Measurements from ENCODE around the gene OPCML.

OPCML gene

GRCh38 chr11:132639986-132640385 lies 892.3 kb downstream of the OPCML start:
- no peak for DNase-seq

DNA sequence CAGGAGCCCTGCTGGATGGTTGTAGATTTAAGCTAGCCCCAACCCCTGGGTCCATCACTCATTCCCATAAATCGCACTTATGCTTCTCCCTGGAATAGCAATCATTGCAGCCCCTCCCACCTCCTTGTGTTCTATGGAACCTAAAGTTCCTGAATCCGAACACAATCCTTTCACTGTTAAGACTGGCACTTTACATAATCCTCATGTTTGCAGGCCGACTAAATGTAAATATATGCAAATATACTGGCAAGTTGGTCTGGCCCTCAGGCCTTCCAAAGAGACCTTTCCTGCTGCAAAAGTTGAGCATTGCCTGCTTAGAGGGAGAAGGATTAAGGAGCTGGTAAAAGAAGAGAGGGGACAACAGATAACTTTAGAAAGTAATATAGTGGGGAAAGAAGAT lies 892.9 kb downstream of the OPCML start:
- no peak for DNase-seq

DNA sequence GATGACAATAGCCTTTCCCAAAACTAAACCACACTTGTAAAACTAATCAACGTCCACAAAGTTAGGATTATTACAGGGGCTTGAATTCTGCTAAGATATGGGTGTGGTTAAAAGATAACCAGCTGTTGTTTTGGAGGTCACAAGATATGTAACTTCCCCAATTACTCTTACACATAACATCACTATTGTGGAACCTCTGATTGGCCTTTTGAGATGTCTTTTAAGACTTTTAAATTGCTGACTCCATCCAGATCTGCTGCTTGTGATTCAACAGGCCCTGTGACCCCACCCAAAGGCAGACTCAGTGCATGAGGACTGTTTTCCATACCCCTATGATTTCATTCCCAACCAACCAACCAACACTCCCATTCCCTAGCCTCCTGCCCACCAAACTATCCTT lies 893.9 kb downstream of the OPCML start:
- DNase-seq = no peak

- no peak for DNase-seq
Measured at GRCh38 chr11:132636523-132636922, 895.8 kb downstream of the OPCML start.

GRCh38 chr11:132632641-132633124 lies 899.6 kb downstream of the OPCML start:
- DNase-seq = no peak

DNA sequence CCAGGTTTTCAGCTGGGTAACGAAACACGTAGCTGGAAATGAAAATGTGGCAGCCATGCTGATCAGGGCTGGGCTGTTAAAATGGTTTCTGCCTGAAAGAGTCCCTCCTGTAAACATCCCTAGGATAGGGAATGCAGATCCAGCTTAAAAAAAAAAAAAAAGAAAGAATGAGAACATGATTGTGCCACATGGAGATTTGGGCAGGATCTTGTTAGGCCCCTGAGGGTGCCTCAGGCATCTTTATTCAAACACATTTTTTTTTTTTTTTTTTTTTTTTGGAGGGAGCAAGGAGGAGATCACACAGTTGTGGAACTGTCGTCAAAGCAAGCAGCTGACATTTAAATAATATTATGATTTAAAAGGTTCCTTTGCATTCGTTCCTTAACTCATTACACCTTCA lies 900.3 kb downstream of the OPCML start:
- DNase-seq = no peak

DNA sequence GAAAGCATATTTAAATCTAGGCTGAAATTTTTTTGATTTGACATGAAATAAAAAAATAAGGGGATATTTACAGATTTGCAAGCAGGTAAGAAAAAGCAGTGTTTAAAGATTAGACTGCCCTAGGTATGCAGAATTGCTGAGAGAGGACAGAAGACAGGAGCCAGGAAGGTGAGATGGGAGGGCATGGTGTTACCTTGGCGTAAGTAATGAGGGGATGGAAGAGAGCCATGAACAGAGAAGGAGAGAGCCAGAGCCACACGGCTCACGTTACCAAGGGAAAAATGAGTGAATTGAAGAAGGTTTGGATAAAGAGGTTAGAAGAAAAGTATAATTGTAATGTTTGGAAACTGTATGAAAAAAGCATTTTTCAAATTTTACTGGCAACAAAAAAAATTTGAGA lies 904.3 kb downstream of the OPCML start:
- no peak for DNase-seq

- DNase-seq = no peak
Measured at GRCh38 chr11:132626446-132626845, 905.9 kb downstream of the OPCML start.

GRCh38 chr11:132623511-132623910 lies 908.8 kb downstream of the OPCML start:
- DNase-seq = no peak

GRCh38 chr11:132621976-132622580 lies 910.2 kb downstream of the OPCML start:
- DNase-seq = peak in 1 of 2 experiments; percentile 65

- no peak for DNase-seq
Measured at GRCh38 chr11:132620423-132620822, 911.9 kb downstream of the OPCML start.

- no peak for DNase-seq
Measured at GRCh38 chr11:132610791-132611190, 921.5 kb downstream of the OPCML start.

DNA sequence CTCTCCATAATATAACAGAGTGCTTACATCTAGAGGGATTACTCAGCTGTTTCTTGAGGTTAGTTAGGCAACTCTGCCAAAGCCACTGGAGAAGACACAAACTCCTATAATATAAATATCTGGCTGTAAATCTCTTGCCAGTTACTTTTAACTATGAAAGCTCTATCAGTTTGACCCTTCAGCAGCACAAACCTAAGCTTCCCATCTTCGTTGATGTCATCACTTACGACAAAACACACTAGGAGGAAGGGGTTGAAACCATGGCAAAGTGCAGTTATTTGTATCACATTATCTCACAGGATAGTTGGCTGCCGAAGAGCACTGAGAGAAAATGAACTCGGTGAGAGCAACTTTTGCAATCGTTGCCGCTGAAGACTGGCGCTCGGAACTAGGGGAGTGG lies 922.1 kb downstream of the OPCML start:
- no peak for DNase-seq

DNA sequence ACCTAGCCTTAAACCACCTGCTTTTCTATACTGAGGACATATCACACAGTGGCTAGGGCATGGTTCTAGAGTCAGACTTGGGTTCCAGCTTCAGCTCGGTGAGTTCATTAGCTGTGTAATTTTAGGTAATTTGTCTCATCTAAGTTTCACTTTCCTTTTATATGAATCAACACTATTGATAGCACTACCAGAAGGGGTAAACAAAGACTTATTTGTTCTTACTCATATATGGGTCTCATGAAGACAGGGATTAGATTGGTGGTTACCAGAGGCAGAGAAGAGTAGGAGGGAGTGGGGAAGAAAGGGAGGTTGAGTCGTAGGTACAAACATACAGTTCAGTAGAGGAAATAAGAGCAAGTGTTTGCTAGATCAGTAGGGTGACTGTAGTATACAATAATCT lies 924.7 kb downstream of the OPCML start:
- DNase-seq = no peak

- DNase-seq = no peak
Measured at GRCh38 chr11:132605825-132606570, 926.3 kb downstream of the OPCML start.

- DNase-seq = no peak
Measured at GRCh38 chr11:132604431-132604830, 927.9 kb downstream of the OPCML start.

- DNase-seq = no peak
Measured at GRCh38 chr11:132601875-132602274, 930.4 kb downstream of the OPCML start.

DNA sequence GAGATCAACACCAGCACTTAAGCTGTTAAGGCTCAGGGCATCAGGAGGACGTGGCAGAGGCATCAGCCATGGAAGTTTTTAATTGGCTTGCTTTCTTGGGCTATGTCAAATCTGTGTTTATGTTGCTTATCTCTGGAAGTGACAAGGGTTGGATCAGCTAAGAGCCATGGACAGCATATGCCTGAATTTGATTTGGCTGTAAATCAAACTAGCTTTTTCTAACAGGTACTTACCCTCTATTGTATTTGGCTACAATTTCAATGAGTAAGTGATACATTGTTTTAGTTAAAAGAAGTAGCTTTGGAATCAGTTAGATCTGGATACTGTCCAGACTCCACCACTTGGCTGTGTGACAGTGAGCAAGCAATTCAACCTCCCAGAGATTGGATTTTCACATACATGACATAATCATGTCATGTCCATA lies 936.6 kb downstream of the OPCML start:
- no peak for DNase-seq

DNA sequence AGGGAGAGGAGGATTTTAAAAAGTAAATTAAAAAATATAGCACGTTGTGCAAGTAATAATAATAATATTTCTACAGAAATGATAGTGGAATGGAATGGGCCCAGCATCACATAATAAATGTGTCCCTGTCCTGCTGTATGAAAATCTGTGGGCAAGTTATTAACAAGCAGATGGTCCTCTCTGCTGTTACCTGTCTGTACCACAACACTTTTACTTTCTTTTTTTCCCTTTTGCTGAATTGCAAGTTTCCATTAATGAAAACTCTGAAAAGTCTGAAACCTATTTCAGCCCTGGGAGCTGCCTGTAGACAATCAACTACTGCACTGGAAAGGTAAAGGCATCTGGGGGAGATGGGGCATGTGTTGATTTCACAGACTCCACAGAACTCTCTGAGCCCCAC lies 937.1 kb downstream of the OPCML start:
- DNase-seq = no peak

- no peak for DNase-seq
Measured at GRCh38 chr11:132590986-132591385, 941.3 kb downstream of the OPCML start.

- DNase-seq = no peak
Measured at GRCh38 chr11:132590554-132590953, 941.7 kb downstream of the OPCML start.

DNA sequence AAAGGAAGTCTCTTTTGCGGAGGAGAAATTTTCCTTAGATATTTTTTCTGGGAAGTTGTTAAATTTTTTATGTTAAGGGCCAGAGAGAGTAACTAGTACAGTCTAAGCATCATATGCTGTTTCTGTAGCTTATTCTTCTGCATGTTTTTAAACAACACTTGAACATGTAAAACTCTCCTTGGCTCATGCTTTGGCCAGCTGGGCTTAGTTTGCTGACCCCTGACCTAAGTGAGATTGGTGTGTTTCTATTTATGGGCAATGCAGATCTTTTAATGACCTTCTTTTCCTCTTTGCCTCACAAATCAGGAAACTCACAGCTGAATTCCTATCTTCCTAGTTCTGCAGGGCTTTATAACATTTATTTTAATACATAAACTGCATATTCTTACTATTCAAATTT lies 942.5 kb downstream of the OPCML start:
- no peak for DNase-seq

DNA sequence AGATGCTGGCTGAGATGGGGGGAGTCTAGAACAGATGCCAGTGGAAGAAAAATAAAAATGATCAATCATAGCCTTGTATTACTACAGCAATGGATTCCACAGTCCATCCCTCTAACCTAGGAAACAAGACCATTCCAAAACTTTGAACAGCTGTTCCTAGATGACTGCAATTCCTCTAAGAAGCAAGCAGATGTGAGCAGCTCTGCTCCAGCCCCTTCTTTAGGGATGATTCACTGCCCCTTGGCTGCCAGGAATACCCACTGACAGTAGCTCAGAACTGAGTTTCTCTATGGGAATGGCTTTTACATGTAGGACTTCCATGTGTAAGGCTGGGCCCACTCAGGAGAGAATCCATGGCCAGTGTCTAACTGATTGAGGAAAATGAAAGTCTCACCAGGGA lies 943.9 kb downstream of the OPCML start:
- DNase-seq = no peak

GRCh38 chr11:132587716-132588115 lies 944.6 kb downstream of the OPCML start:
- DNase-seq = no peak

- no peak for DNase-seq
Measured at GRCh38 chr11:132586801-132587200, 945.5 kb downstream of the OPCML start.
